ENCODE data around the gene PLEKHA7. TPM values are rescaled to one million over a fixed set of nuclear protein-coding genes. Genes with fewer than 3 reads are reported as not detected.
"Not testable (repeated sequence)": the region's sequence is repeated elsewhere in the genome, so short reads cannot be mapped to it uniquely, and the experiment has no call there.

PLEKHA7 gene
- total RNA-seq, 2 experiments from 2014 or later, result 0.13 TPM; not detected in 1

DNA sequence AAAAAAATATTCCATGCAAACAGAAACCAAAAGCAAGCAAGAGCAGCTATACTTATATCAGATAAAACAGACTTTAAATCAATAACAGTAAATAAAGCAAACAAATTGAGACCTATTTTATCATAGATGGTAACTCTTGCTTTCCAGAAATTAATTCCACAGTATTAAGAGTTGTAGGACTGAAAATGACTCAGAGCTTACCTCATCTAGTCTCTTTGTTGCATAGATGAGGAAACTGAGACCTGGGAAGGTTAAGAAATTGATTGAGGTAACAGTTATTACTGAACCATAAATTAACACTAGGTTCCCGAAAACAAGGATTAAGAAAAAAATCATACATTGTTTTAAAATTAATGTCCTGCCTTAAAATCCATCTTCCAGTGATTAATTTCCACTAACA lies 123.8 kb downstream of the PLEKHA7 start:
- Histone ChIP-seq H3K79me2 (ENCODE audit: insufficient read depth, low read depth, low read length) (no peaks in the 10 kb centered on the region), H2AFZ (ENCODE audit: low read length) (no peak overlapping the region), H3K27ac (ENCODE audit: low read depth, low read length, poor library complexity, severe bottlenecking) (no peak overlapping the region), H3K9me3 (ENCODE audit: low read length) (no peaks in the 10 kb centered on the region), H3K4me3 (ENCODE audit: low read depth, low read length, poor library complexity, severe bottlenecking) (no peak overlapping the region), H4K20me1 (ENCODE audit: insufficient read depth, low read length) (no peaks in the 10 kb centered on the region), H3K9me2 (ENCODE audit: insufficient read depth, low read length) (no peaks in the 10 kb centered on the region), H3K36me3 (ENCODE audit: insufficient read depth, low read length) (no peaks in the 10 kb centered on the region), H3K4me2 (ENCODE audit: low read length) (no peak overlapping the region), H3K4me1 (ENCODE audit: insufficient read depth, low read length, poor library complexity, severe bottlenecking) (no peaks in the 10 kb centered on the region)
- DNase-seq (ENCODE audit: low spot score), result no peak
- POLR2A ChIA-PET, result interaction anchor here (1.8 kb wide), 1 partner anchor 12 kb away, joined by 9 read pairs; no protein-coding TSS in a partner anchor
- TF ChIP-seq, protein P1, sequence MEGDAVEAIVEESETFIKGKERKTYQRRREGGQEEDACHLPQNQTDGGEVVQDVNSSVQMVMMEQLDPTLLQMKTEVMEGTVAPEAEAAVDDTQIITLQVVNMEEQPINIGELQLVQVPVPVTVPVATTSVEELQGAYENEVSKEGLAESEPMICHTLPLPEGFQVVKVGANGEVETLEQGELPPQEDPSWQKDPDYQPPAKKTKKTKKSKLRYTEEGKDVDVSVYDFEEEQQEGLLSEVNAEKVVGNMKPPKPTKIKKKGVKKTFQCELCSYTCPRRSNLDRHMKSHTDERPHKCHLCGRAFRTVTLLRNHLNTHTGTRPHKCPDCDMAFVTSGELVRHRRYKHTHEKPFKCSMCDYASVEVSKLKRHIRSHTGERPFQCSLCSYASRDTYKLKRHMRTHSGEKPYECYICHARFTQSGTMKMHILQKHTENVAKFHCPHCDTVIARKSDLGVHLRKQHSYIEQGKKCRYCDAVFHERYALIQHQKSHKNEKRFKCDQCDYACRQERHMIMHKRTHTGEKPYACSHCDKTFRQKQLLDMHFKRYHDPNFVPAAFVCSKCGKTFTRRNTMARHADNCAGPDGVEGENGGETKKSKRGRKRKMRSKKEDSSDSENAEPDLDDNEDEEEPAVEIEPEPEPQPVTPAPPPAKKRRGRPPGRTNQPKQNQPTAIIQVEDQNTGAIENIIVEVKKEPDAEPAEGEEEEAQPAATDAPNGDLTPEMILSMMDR (conservative IDR thresholded peaks at IDR 0.05; ENCODE audit: low read length), result no peak
- TF ChIP-seq EZH2phosphoT487 (IDR thresholded peaks at IDR 0.05; ENCODE audit: borderline replicate concordance, low read depth, low read length), result no peak
- no TSS peak for BruUV-seq (replicated peaks)
- CTCF ChIA-PET (ENCODE audit: unreplicated experiment), result no interaction called here
- intact Hi-C loops (cut with micrococcal nuclease; ENCODE audit: unreplicated experiment), result no loop called here

DNA sequence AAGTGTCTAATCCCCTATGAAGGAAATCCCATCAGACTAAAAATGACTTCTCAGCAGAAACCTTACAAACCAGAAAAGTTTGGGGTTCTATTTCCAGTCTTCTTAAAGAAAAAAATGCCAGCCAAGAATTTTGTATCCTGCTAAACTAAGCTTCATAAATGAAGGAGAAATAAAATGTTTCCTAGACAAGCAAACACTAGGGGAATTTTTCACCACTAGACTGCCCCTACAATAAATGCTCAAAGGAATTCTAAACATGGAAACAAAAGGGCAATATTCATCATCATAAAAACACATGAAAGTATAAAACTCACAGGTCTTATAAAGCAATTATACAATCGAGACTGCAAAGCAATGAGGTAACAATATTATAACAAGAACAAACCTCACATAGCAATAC lies 124.3 kb downstream of the PLEKHA7 start:
- H2AFZ ChIP-seq (ENCODE audit: low read length), result no peak overlapping the region
- no peak overlapping the region for H3K27ac ChIP-seq (ENCODE audit: low read depth, low read length, poor library complexity, severe bottlenecking)
- ChIA-PET CTCF (ENCODE audit: unreplicated experiment) (no interaction called here), POLR2A (interaction anchor here (0.6 to 1.8 kb wide), 2 partner anchors 12 to 41 kb away, joined by 3 to 9 read pairs; no protein-coding TSS in a partner anchor)
- no peak overlapping the region for H3K4me3 ChIP-seq (ENCODE audit: low read depth, low read length, poor library complexity, severe bottlenecking)
- DNase-seq (ENCODE audit: low spot score), result no peak
- H3K9me3 ChIP-seq (ENCODE audit: low read length), result no peaks in the 10 kb centered on the region
- TF ChIP-seq, protein P1 (conservative IDR thresholded peaks at IDR 0.05; ENCODE audit: low read length), result no peak
- TF ChIP-seq EZH2phosphoT487 (IDR thresholded peaks at IDR 0.05; ENCODE audit: borderline replicate concordance, low read depth, low read length), result no peak
- H3K36me3 ChIP-seq (ENCODE audit: insufficient read depth, low read length), result no peaks in the 10 kb centered on the region
- no TSS peak for BruUV-seq (replicated peaks)
- intact Hi-C loops (cut with micrococcal nuclease; ENCODE audit: unreplicated experiment), result no loop called here
- H4K20me1 ChIP-seq (ENCODE audit: insufficient read depth, low read length), result no peaks in the 10 kb centered on the region
- no peaks in the 10 kb centered on the region for H3K9me2 ChIP-seq (ENCODE audit: insufficient read depth, low read length)
- H3K4me2 ChIP-seq (ENCODE audit: low read length), result no peak overlapping the region
- no peaks in the 10 kb centered on the region for H3K4me1 ChIP-seq (ENCODE audit: insufficient read depth, low read length, poor library complexity, severe bottlenecking)
- no peaks in the 10 kb centered on the region for H3K79me2 ChIP-seq (ENCODE audit: insufficient read depth, low read depth, low read length)

DNA sequence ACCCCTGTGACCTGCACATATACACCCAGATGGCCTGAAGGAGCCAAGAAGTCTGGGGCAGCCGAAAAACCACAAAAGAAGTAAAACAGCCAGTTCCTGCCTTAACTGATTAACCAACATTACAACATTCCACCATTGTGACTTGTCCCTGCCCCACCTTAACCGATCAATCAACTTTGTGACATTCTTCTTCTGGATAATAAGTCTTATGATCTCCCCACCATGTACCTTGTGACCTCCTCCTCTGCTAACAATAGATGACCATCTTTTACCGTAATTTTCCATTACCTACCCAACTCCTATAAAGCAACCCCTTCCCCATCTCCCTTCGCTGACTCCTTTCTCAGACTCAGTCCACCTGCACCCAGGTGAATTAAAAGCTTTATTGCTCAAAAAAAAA lies 125.2 kb downstream of the PLEKHA7 start:
- intact Hi-C loops (cut with micrococcal nuclease; ENCODE audit: unreplicated experiment); BruUV-seq (replicated peaks); H3K4me1 ChIP-seq (ENCODE audit: insufficient read depth, low read length, poor library complexity, severe bottlenecking); H3K79me2 ChIP-seq (ENCODE audit: insufficient read depth, low read depth, low read length); CTCF ChIA-PET (ENCODE audit: unreplicated experiment); H3K9me3 ChIP-seq (ENCODE audit: low read length); H4K20me1 ChIP-seq (ENCODE audit: insufficient read depth, low read length); H3K36me3 ChIP-seq (ENCODE audit: insufficient read depth, low read length); DNase-seq (ENCODE audit: low spot score); H3K27ac ChIP-seq (ENCODE audit: low read depth, low read length, poor library complexity, severe bottlenecking); H3K9me2 ChIP-seq (ENCODE audit: insufficient read depth, low read length); H2AFZ ChIP-seq (ENCODE audit: low read length); H3K4me2 ChIP-seq (ENCODE audit: low read length); H3K4me3 ChIP-seq (ENCODE audit: low read depth, low read length, poor library complexity, severe bottlenecking): not testable (repeated sequence)
- POLR2A ChIA-PET, result interaction anchor here (0.7 kb wide), 1 partner anchor 75 kb away, joined by 3 read pairs; no protein-coding TSS in a partner anchor

DNA sequence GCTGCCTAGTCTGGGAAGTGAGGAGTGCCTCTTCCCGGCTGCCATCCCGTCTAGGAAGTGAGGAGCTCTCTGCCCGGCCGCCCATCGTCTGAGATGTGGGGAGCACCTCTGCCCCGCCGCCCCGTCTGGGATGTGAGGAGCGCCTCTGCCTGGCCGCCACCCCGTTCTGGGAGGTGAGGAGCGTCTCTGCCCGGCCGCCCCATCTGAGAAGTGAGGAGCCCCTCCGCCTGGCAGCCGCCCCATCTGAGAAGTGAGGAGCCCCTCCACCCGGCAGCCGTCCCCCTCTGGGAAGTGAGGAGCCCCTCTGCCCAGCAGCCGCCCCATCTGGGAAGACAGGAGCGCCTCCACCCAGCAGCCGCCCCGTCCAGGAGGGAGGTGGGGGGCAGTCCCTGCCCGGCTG lies 126.3 kb downstream of the PLEKHA7 start:
- H3K79me2 ChIP-seq (ENCODE audit: insufficient read depth, low read depth, low read length); H3K36me3 ChIP-seq (ENCODE audit: insufficient read depth, low read length); CTCF ChIA-PET (ENCODE audit: unreplicated experiment); H3K9me2 ChIP-seq (ENCODE audit: insufficient read depth, low read length); intact Hi-C loops (cut with micrococcal nuclease; ENCODE audit: unreplicated experiment); H3K4me1 ChIP-seq (ENCODE audit: insufficient read depth, low read length, poor library complexity, severe bottlenecking); BruUV-seq (replicated peaks); H2AFZ ChIP-seq (ENCODE audit: low read length); H3K9me3 ChIP-seq (ENCODE audit: low read length); H3K27ac ChIP-seq (ENCODE audit: low read depth, low read length, poor library complexity, severe bottlenecking); DNase-seq (ENCODE audit: low spot score); H3K4me2 ChIP-seq (ENCODE audit: low read length); H3K4me3 ChIP-seq (ENCODE audit: low read depth, low read length, poor library complexity, severe bottlenecking); H4K20me1 ChIP-seq (ENCODE audit: insufficient read depth, low read length): not testable (repeated sequence)
- POLR2A ChIA-PET, result interaction anchor here (0.7 kb wide), 1 partner anchor 874 kb away, joined by 4 read pairs; no protein-coding TSS in a partner anchor
